Stomach (tissue), 9 donors: ENCODE measurements around the gene BCL2L11. TPM values are rescaled to one million over a fixed set of nuclear protein-coding genes. Genes with fewer than 3 reads are reported as not detected.

Source experiments
- DNase-seq, 2 donors: peaks; one replicate each; pipeline versions ENCODE4 v3.0.0 to v3.0.0-alpha.2; 2013 to 2019
- H3K27ac ChIP-seq, 5 donors: fragments of 200-600 bp in 4 of 5; sonication (generic) in 4 of 5; one replicate each; pipeline ENCODE4 v1.5.1; 2013 to 2019; ENCODE audit warnings: mild to moderate bottlenecking in 1 of 5, moderate library complexity in 1 of 5
- H3K27me3 ChIP-seq, 3 donors: fragments of 200-600 bp; sonication (generic); one replicate each; pipeline ENCODE4 v1.5.1; 2017 to 2019; ENCODE audit warnings: mixed run types in 1 of 3
- H3K36me3 ChIP-seq, 4 donors: fragments of 200-600 bp; sonication (generic); 1 replicate in 3 of 4; 2 replicates in 1 of 4; pipeline ENCODE4 v1.5.1; 2016 to 2019
- H3K4me1 ChIP-seq, 4 donors: fragments of 200-600 bp; sonication (generic); one replicate each; pipeline ENCODE4 v1.5.1; 2016 to 2019
- H3K4me3 ChIP-seq, 4 donors: fragments of 200-600 bp; sonication (generic) in 3 of 4; one replicate each; pipeline ENCODE4 v1.5.1; 2016 to 2019; ENCODE audit warnings: mild to moderate bottlenecking in 1 of 4
- H3K9me3 ChIP-seq, 4 donors: fragments of 200-600 bp; sonication (generic); one replicate each; pipeline ENCODE4 v1.5.1; 2016 to 2019
- CTCF ChIP-seq, 7 experiments: fragments of 450-650 bp in 4 of 7; fragments of 200-600 bp in 3 of 7; sonication (generic) in 3 of 7; IDR thresholded peaks; one replicate each; pipeline ENCODE4 v1.5.1; 2016 to 2019; ENCODE audit warnings: antibody characterized with exemption in 7 of 7, control low read depth in 2 of 7, mild to moderate bottlenecking in 1 of 7
- EP300 ChIP-seq: sonication (generic); formaldehyde crosslinking; IDR thresholded peaks from one replicate; pipeline ENCODE4 v1.6.1; 2017; ENCODE audit warnings: antibody characterized with exemption
- POLR2A ChIP-seq, 4 donors: fragments of 450-650 bp; IDR thresholded peaks; one replicate each; pipeline ENCODE4 v1.6.1; 2016; ENCODE audit warnings: antibody characterized with exemption in 4 of 4, control low read depth in 2 of 4, mild to moderate bottlenecking in 1 of 4, moderate library complexity in 1 of 4
- POLR2AphosphoS5 ChIP-seq, 3 donors: sonication (generic); formaldehyde crosslinking; IDR thresholded peaks; one replicate each; pipeline ENCODE4 v1.6.1; 2016; ENCODE audit warnings: antibody characterized with exemption in 3 of 3
- WGBS, 5 donors: extraction: QIAGEN DNeasy Blood & Tissue Kit in 3 of 5; methylation state at CpG; one replicate each; pipeline versions ENCODE4 v1.1.5 to v1.1.7; 2013 to 2018; 5-methylcytosine and 5-hydroxymethylcytosine counted together
- intact Hi-C: fragments of 100-400 bp; cut with DNase I; formaldehyde crosslinking; loops from one replicate; pipeline ENCODE4 v1.15.1; 2023; ENCODE audit warnings: low total_unique reads
- polyA plus RNA-seq, 3 donors: library from polyadenylated mRNA; stranded (reverse); fragments of 200-250 nt; gene quantifications; one replicate each; pipeline ENCODE4 v1.2.3, GENCODE V29; 2013
- total RNA-seq, 5 donors: library from RNA; depleted of rRNA; stranded (reverse); fragments of >200 nt; gene quantifications; one replicate each; pipeline versions ENCODE4 v1.1.0 to v1.2.3, GENCODE V29; 2014 to 2016
- donor health status: healthy with polysubstance abuse.
- donor health status: Bipolar disorder and iron deficiency.
- donor health status: healthy.

BCL2L11 gene
- total and polyA plus RNA-seq, 8 donors = 0.29 to 41.2 (median 4.8) TPM

- Histone ChIP-seq H3K36me3 (no peaks in the 10 kb centered on the region), H3K27ac (no peak overlapping the region), H3K27me3 (no peaks in the 10 kb centered on the region), H3K9me3 (no peaks in the 10 kb centered on the region), H3K4me1 (no peaks in the 10 kb centered on the region), H3K4me3 (no peak overlapping the region)
- TF ChIP-seq POLR2AphosphoS5 (IDR thresholded peaks at IDR 0.05) (no peak), EP300 (no peak), POLR2A (IDR thresholded peaks at IDR 0.05) (no peak), CTCF (IDR thresholded peaks at IDR 0.05) (no peak)
- DNase-seq = no peak
- 62 to 100% (median 85%) methylated on average over 2 to 4 of the region's 4 CpGs for WGBS, 5 donors
- intact Hi-C loops = no loop called here
Observed at GRCh38 chr2:111201214-111201613, 80.5 kb downstream of the BCL2L11 start.

GRCh38 chr2:111202266-111203040 lies 81.7 kb downstream of the BCL2L11 start:
- WGBS, 5 donors = 64 to 85% (median 79%) methylated on average over 2 of the region's 2 CpGs
- TF ChIP-seq EP300 (no peak), POLR2A (IDR thresholded peaks at IDR 0.05) (no peak), POLR2AphosphoS5 (IDR thresholded peaks at IDR 0.05) (no peak), CTCF (IDR thresholded peaks at IDR 0.05) (no peak)
- H3K36me3 ChIP-seq = no peaks in the 10 kb centered on the region
- no peaks in the 10 kb centered on the region for H3K27me3 ChIP-seq
- H3K9me3 ChIP-seq = no peaks in the 10 kb centered on the region
- H3K4me1 ChIP-seq = no peaks in the 10 kb centered on the region
- DNase-seq = no peak
- intact Hi-C loops = no loop called here
- no peak overlapping the region for H3K4me3 ChIP-seq
- H3K27ac ChIP-seq = no peak overlapping the region

- no peak for DNase-seq
- H3K27me3 ChIP-seq = no peaks in the 10 kb centered on the region
- no peak overlapping the region for H3K27ac ChIP-seq
- TF ChIP-seq CTCF (IDR thresholded peaks at IDR 0.05) = no peak
- no peak for TF ChIP-seq POLR2AphosphoS5 (IDR thresholded peaks at IDR 0.05)
- TF ChIP-seq POLR2A (IDR thresholded peaks at IDR 0.05) = no peak
- TF ChIP-seq EP300 = no peak
- intact Hi-C loops = no loop called here
- no peaks in the 10 kb centered on the region for H3K36me3 ChIP-seq
- WGBS, 5 donors = 81 to 90% (median 87%) methylated on average over 2 of the region's 2 CpGs
- no peaks in the 10 kb centered on the region for H3K9me3 ChIP-seq
- no peak overlapping the region for H3K4me3 ChIP-seq
- no peaks in the 10 kb centered on the region for H3K4me1 ChIP-seq
Observed at GRCh38 chr2:111204706-111205105, 84.0 kb downstream of the BCL2L11 start.

- Histone ChIP-seq H3K4me3 (no peak overlapping the region), H3K27me3 (no peaks in the 10 kb centered on the region), H3K36me3 (no peaks in the 10 kb centered on the region), H3K4me1 (no peaks in the 10 kb centered on the region), H3K27ac (no peak overlapping the region), H3K9me3 (no peaks in the 10 kb centered on the region)
- WGBS, 5 donors = 57 to 70% (median 65%) methylated on average over 2 of the region's 2 CpGs
- intact Hi-C loops = no loop called here
- TF ChIP-seq POLR2AphosphoS5 (IDR thresholded peaks at IDR 0.05) (no peak), EP300 (no peak), CTCF (IDR thresholded peaks at IDR 0.05) (no peak), POLR2A (IDR thresholded peaks at IDR 0.05) (no peak)
- no peak for DNase-seq
Observed at GRCh38 chr2:111205774-111206173, 85.1 kb downstream of the BCL2L11 start.
